NCI-H2107 (cell line): Measurements from ENCODE around the gene PROM1.

Experiments used
- DNase-seq: peaks from one replicate; lab custom pipeline; 2025; lab: John Stamatoyannopoulos, UW

Gene PROM1

GRCh38 chr4:16109256-16109655 is 25.4 kb upstream of the PROM1 start:
- no peak for DNase-seq

- DNase-seq = no peak
Observed at GRCh38 chr4:16106956-16107355, 23.1 kb upstream of the PROM1 start.

GRCh38 chr4:16104520-16104919 is 20.7 kb upstream of the PROM1 start:
- DNase-seq = no peak

GRCh38 chr4:16102356-16102755 is 18.5 kb upstream of the PROM1 start:
- no peak for DNase-seq

- DNase-seq = no peak
Observed at GRCh38 chr4:16100833-16101232, 17.0 kb upstream of the PROM1 start.

- DNase-seq = no peak
Observed at GRCh38 chr4:16092682-16093319, 9.0 kb upstream of the PROM1 start.

- no peak for DNase-seq
Observed at GRCh38 chr4:16090096-16090705, 6.4 kb upstream of the PROM1 start.

GRCh38 chr4:16089156-16089555 is 5.3 kb upstream of the PROM1 start:
- DNase-seq = no peak

GRCh38 chr4:16088601-16089000 is 4.8 kb upstream of the PROM1 start:
- no peak for DNase-seq

GRCh38 chr4:16085822-16086221 is 2.0 kb upstream of the PROM1 start:
- DNase-seq = no peak

- peak; percentile 38 for DNase-seq
Observed at GRCh38 chr4:16082426-16083240, 1.2 kb downstream of the PROM1 start.

- no peak for DNase-seq
Observed at GRCh38 chr4:16082041-16082425, 1.8 kb downstream of the PROM1 start.

- no peak for DNase-seq
Observed at GRCh38 chr4:16079046-16079445, 4.8 kb downstream of the PROM1 start.

GRCh38 chr4:16078195-16078760 is 5.5 kb downstream of the PROM1 start:
- no peak for DNase-seq

GRCh38 chr4:16077786-16078185 is 6.0 kb downstream of the PROM1 start:
- DNase-seq = no peak

GRCh38 chr4:16075975-16076757 is 7.7 kb downstream of the PROM1 start:
- no peak for DNase-seq

- DNase-seq = no peak
Observed at GRCh38 chr4:16075061-16075460, 8.8 kb downstream of the PROM1 start.

GRCh38 chr4:16072168-16072567 is 11.7 kb downstream of the PROM1 start:
- DNase-seq = no peak

GRCh38 chr4:16070203-16070602 is 13.6 kb downstream of the PROM1 start:
- DNase-seq = no peak

GRCh38 chr4:16067515-16067914 is 16.3 kb downstream of the PROM1 start:
- DNase-seq = peak; percentile 48

- DNase-seq = no peak
Observed at GRCh38 chr4:16066586-16067128, 17.2 kb downstream of the PROM1 start.

GRCh38 chr4:16065066-16065465 is 18.8 kb downstream of the PROM1 start:
- DNase-seq = no peak
